ENCODE results near the gene SLX4. TPM values are rescaled to one million over a fixed set of nuclear protein-coding genes. Genes with fewer than 3 reads are reported as not detected.

Gene SLX4
- total RNA-seq, 1 experiment from 2014 or later, result 7.0 TPM

DNA sequence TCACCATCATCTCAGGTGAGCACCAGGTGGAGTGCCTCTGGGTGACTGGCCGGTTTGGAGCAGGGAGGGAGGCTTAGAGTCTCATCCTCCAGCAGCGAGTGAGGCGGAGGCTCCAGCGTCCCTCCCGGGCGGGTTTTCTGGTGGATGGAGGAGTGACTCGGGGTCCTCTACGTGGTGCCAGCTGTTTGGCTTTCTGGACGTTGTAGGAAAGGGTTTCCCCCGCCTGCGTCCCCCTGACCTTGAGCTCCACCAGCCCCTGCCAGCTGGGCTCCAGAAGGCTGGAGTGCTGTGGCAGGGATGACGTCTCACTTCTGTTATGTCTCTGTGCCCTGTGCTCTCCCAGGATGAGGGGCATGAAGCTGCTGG lies 43.6 kb upstream of the SLX4 start:
- no peak for ATAC-seq
- H3K9ac ChIP-seq (ENCODE audit: low read length), result no peak overlapping the region

More for the DNA sequence above, 43.6 kb upstream of the SLX4 start:
- no peaks in the 10 kb centered on the region; the same call in 1 of the 2 replicates for H3K79me2 ChIP-seq (ENCODE audit: insufficient read depth, low read length)
- H3K27ac ChIP-seq (ENCODE audit: low read depth, low read length), result peak overlapping the region; percentile 23; the same call in 1 of the 2 replicates
- BruUV-seq (replicated peaks), result no TSS peak
- no peak overlapping the region for H2AFZ ChIP-seq (ENCODE audit: low read depth, low read length, poor library complexity, severe bottlenecking)
- RAD21 ChIA-PET (ENCODE audit: low non-redundant PET in 1 of 2, low total read pairs in 2 of 2, uncharacterized antibody in 2 of 2, unreplicated experiment in 2 of 2), result no interaction called here
- POLR2A ChIA-PET, result no interaction called here
- no peaks in the 10 kb centered on the region for H3K27me3 ChIP-seq (ENCODE audit: insufficient read depth, low read length)
- TF ChIP-seq ZFX (IDR thresholded peaks at IDR 0.05), result no peak
- TF ChIP-seq SP1 (IDR thresholded peaks at IDR 0.05; ENCODE audit: low read depth), result no peak
- TF ChIP-seq, protein P1, sequence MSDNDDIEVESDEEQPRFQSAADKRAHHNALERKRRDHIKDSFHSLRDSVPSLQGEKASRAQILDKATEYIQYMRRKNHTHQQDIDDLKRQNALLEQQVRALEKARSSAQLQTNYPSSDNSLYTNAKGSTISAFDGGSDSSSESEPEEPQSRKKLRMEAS (IDR thresholded peaks at IDR 0.05), result no peak
- TF ChIP-seq, protein P2, sequence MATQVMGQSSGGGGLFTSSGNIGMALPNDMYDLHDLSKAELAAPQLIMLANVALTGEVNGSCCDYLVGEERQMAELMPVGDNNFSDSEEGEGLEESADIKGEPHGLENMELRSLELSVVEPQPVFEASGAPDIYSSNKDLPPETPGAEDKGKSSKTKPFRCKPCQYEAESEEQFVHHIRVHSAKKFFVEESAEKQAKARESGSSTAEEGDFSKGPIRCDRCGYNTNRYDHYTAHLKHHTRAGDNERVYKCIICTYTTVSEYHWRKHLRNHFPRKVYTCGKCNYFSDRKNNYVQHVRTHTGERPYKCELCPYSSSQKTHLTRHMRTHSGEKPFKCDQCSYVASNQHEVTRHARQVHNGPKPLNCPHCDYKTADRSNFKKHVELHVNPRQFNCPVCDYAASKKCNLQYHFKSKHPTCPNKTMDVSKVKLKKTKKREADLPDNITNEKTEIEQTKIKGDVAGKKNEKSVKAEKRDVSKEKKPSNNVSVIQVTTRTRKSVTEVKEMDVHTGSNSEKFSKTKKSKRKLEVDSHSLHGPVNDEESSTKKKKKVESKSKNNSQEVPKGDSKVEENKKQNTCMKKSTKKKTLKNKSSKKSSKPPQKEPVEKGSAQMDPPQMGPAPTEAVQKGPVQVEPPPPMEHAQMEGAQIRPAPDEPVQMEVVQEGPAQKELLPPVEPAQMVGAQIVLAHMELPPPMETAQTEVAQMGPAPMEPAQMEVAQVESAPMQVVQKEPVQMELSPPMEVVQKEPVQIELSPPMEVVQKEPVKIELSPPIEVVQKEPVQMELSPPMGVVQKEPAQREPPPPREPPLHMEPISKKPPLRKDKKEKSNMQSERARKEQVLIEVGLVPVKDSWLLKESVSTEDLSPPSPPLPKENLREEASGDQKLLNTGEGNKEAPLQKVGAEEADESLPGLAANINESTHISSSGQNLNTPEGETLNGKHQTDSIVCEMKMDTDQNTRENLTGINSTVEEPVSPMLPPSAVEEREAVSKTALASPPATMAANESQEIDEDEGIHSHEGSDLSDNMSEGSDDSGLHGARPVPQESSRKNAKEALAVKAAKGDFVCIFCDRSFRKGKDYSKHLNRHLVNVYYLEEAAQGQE (IDR thresholded peaks at IDR 0.05; ENCODE audit: low read depth), result no peak
- no peak for TF ChIP-seq EZH2phosphoT487 (IDR thresholded peaks at IDR 0.05; ENCODE audit: borderline replicate concordance)
- no peak for TF ChIP-seq ELF1 (IDR thresholded peaks at IDR 0.05; ENCODE audit: borderline replicate concordance, low read depth)
- no peak for TF ChIP-seq POLR2AphosphoS5 (IDR thresholded peaks at IDR 0.05; ENCODE audit: low read depth, low read length)
- no peak for TF ChIP-seq EGR1 (IDR thresholded peaks at IDR 0.05; ENCODE audit: low read depth)
- CTCF ChIA-PET, result no interaction called here
- no peak overlapping the region for H3K4me3 ChIP-seq (replicated peaks in 1 of 2; ENCODE audit: low read depth in 1 of 2, low read length in 2 of 2)
- H3K36me3 ChIP-seq (ENCODE audit: control insufficient read depth in 1 of 2, insufficient read depth in 2 of 2, low read length in 2 of 2), result peaks cover 22 to 37% of the 10 kb centered on the region in 2 experiments
- peaks cover 12 to 24% of the 10 kb centered on the region in 2 experiments; a peak in 3 of 4 replicates for H3K4me1 ChIP-seq (ENCODE audit: control insufficient read depth in 1 of 2, insufficient read depth in 2 of 2, low read length in 2 of 2)
- H3K4me2 ChIP-seq (ENCODE audit: low read length), result no peak overlapping the region
- no peaks in the 10 kb centered on the region for H3K9me3 ChIP-seq (ENCODE audit: control insufficient read depth in 1 of 2, insufficient read depth in 1 of 2, low read depth in 1 of 2, low read length in 2 of 2)
- 0 out of 2 replicates have a peak, but pooled peaks cover 3% of the 10 kb centered on the region for H4K20me1 ChIP-seq (ENCODE audit: insufficient read depth)
- intact Hi-C loops (cut with micrococcal nuclease), result no loop called here
- H3K9me2 ChIP-seq (ENCODE audit: insufficient read depth), result no peaks in the 10 kb centered on the region
- no peak for DNase-seq (ENCODE audit: low read depth, low spot score)
